Measurements from ENCODE around the gene RDH5.

Gene RDH5

DNA sequence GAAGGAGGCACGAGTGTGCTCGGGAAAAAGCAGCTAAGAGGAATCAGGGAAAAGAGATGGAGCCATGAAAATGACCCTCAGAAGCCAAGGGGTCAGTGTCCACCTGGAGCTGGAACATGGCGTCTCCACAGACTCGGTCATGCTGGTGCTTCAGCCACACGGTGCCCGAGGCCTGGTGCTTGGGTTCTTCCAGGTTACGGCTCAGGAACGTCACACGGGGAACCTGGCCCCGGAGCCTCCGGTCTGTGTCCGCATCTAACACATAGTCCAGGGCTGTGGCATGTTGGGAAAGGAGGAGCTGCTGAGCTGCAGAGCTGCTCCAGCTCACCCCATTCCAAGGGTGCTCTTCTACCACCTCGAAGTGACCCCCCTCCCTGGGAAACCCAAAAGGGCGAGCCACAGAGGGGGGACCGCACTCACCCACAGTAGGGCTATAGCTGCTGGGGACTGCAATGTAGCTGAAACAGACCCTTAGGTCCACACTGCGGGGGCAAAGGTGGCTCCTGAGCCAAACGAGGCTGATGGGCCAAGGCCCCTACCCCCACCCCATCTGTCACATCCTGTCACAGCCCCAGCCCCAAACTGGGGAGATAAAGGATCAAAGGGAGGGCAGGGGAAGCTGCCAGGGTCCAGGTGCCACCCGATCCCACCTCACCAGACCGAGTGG, 23.3 kb upstream of the RDH5 start:
- no peak for FAIRE-seq

DNA sequence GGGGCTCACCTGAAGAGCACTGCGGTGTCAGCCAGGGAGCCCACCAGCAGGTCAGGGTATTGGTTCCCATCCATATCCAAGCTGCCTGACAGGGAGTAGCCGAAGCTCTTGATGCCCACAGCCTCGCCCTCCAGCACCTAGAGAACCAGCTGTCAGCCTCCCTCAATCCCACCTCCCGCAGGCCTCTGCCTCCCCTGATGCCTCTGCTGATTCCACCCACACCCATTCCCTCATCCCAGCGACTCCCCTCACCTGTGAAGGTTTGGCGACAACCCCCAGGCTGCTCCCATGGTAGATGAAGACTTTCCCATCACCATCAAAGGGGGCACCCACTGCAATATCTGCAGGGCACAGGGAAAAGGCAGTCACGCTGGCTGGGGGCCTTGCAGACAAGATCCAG, 22.5 kb upstream of the RDH5 start:
- FAIRE-seq = no peak

- FAIRE-seq = no peak
These were observed 21.8 kb upstream of the RDH5 start for GRCh38 chr12:55698241-55698955.

- FAIRE-seq = no peak
These were observed 21.2 kb upstream of the RDH5 start for GRCh38 chr12:55698965-55699364.

DNA sequence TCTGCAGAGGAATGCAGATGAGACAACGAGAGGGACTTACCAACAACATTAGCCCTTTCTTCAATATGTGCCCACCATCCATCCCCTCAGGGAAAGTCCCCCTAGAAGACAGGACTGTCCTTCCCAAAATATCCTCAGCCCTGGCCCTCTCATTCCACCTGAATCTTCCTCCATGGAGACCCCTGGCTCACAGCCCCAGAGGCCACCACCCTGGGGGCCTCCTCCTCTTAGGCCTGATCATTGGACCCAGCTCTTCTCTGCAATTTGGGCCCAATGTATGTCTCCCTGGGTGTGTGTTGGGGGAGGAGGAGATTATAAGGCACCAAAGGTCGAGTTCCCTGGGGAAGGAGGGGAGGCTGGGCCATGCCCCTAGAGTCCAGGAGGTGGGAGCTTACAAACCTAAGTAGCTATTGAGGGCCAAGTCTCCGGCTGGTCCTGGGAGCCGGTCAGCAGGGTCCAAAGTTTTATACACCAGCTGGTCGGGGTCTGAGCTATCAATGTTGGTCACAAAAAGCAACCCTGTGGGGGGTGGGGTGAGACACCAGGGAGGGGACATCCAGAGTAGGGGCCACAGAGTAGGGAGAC, 20.6 kb upstream of the RDH5 start:
- no peak for FAIRE-seq

GRCh38 chr12:55700255-55701018, 19.8 kb upstream of the RDH5 start:
- FAIRE-seq = no peak

- no peak for FAIRE-seq
These were observed 17.3 kb upstream of the RDH5 start for GRCh38 chr12:55702861-55703260.

DNA sequence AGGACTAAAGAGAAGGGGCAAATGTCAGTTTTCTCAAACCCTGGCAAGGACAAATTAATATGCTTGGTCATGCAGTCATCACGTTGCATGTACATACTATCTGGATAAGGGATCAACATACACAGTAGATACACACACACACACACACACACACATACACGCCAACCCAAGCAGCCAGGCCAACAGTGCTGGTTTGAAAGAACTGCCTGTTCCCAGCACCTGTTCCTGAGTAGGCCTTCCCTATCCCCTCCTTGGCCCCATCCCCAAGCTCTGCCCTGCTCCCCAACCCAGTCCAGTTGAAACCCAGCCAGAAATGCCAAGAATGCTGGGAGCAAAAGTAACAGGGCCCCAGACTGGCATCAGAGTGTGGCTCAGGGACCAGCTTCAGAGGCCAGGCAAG, 16.9 kb upstream of the RDH5 start:
- FAIRE-seq = no peak

GRCh38 chr12:55703901-55704761, 16.1 kb upstream of the RDH5 start:
- no peak for FAIRE-seq

DNA sequence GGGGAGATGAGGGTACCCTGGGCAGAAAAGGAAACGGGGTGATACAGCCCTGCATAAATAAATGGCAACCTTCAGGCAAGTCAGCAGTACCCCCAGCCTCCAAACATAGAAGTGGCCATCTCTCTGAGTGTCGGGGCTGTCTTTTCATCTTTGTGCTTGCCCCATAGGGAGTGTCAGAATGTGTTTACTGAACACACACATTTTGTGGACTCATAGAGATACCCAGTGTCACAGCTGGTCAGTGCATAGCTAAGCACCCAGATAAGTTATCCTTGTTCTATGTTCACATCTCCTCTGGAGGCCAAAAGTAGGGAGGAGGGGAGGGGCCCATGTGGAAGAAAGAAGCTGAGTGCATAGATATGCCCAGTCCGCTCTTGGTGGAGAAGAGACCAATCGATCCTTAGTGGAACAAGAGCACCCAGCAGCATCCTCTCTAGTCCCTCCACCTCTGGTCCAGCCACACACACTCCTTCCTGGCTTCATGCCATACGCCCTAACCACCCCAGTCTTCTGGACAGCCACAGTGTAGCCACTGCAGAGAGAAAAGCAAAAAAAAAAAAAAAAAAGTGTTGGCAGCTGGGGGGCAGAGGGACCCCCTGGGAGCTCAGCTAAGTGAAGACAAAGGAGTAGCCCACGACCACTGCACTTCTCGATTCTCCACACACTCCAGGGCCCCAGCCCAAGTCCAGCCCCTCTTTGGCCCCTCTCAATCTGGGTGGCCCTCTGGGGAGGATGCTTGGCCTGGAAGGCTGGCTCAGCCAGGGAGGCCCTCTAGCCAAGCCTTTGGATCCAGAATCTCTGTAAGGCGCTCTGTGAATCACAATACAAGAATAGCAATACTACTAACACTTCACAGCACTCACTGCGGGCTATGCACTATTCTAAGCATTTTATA, 15.1 kb upstream of the RDH5 start:
- FAIRE-seq = no peak

- no peak for FAIRE-seq
These were observed 14.3 kb upstream of the RDH5 start for GRCh38 chr12:55705782-55706402.

- FAIRE-seq = no peak
These were observed 13.5 kb upstream of the RDH5 start for GRCh38 chr12:55706568-55707218.

DNA sequence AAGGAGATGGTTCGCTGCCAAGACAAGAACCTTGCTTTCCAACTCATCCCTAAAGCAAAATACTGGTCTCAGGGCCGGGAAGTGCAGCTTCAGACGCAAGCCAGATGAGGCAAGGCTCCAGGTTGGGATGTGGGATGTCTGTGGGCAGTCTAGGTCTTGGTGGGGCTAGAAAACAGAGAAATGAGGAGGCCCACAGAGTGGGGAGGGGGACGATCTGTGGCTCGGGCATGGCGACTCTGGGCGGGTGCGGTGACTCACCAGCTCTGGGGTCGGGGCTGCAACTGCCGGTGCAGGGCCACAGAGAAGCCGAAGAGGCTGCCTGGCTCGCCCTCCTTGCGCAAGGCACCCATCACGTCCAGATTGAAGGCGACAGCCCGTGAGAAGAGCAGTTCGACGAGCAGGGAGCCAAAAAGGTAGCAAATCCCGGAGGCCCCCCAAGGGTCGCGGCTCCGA, 12.9 kb upstream of the RDH5 start:
- FAIRE-seq = no peak

DNA sequence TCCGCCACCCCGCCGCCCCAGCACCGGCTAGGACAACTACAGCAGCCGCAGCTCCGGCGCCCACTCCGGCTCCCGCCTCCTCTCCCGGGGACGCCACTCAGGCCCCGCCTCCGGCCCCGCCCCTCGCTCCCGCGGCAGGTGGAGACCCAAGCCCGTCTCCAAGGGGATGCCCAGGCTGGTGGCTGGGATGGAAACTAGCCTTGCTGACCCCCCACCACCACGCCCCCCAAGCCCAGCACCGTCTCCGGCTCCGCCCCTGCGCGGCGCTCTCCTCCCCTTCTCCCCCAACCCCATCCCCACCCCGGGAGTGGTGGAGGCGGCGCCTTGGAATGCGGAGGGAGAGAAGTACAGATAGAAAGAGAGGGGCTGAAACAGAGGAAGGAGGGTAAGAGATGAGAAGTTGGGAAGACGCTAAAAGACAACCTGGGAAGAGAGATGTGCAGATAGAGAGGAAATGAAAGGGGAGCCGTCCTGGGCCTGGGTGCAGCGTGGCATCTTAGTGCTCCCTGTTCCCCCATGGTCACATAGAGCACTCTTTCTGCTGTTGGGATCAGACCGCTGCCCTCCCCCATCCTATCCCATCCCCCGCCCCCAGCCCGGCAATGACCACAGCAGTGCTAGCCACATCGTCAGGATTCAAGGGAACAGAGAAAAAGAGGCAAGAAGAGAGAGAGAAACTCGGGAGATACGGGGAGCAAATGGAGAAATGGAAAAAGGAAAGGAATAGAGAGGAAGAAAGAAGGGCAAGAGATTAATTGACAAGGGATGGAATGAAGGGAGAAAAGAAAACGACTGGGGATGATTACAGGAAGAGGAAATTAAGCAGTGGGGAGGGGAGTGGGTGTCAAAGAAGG, 12.1 kb upstream of the RDH5 start, which contains the start of gene ITGA7:
ITGA7 (minus strand) TSS at position 64 of the 854 bp plus-strand sequence. CDS start 222 bp downstream, outside the sequence.
- no peak for FAIRE-seq

GRCh38 chr12:55708695-55709233, 11.4 kb upstream of the RDH5 start:
- FAIRE-seq = no peak

DNA sequence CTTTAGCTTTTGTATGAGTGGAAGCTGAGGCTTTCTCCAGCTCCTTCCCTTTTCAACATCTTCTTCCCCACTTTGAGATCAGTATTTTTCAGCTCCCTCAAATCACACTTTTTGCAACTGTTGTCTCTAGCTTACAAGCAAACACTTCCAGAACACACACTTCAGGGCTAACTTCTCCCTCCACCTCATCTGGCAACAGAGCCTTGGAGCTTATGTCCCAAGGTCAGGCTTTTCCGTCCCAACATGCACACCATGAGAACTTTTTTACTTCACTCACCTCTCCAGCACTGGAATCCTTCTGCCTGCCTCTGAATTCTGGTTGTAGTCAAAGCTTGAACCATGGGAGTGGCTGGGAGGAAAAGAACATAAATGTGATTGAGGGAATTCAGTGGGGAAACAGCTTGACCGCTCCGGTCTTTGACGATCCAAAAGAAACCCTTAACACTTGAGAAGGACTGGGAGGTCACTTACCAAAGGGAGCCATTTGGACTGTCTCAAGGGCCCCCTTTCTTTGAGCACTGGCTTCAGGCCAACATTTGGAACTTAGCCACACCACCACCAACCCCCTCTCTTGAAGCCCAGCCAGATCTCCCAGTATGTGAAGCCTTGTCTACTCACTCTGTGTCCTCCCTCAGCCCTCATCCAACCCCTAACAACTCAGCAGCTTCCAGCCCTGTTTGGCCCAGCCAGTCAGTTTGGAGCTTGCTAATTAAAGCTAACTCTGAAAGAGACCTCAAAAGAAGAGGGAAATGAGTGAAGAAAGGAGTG, 8.2 kb upstream of the RDH5 start:
- no peak for FAIRE-seq

DNA sequence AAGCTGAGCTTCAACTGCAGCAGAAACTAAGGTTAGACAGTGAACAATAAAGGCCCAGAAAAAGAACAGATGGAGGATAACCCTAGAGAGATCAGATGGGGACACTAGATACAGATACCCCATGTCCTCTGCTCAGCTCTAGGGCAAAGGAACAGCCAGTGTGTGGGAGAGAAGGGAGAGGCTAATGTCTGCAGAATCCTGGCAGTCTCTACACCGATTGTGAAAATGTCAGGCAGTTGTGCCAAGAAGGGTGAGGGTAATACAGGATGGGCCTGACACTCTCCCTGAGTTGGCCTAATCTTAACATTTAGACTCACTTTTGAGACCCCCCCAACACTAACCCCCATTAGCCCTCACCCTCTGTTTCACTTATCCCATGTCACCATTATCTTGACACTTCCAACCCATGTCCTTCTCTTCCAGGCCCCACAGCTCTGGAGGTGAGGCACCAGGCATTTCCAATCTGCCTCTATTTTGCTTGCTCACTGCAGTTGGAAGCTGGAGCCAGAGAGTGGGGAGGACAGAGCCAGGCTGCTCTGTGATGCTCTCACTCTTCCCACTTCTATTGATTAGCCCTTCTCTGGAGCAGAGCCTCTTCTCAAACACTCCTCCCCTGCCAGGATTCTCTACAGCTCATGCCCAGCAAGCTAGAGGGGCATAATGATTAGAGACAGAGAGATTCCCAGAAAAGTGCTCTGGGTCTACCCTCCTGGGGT, 7.3 kb upstream of the RDH5 start:
- FAIRE-seq = no peak

Data from islet of Langerhans (tissue), 1 donor.